ENCODE results near the gene S100A9. TPM values are rescaled to one million over a fixed set of nuclear protein-coding genes. Genes with fewer than 3 reads are reported as not detected.

The S100A9 gene
- total RNA-seq, 1 experiment from 2014 or later: 0.44 TPM

- ATAC-seq (no peak), DNase-seq (ENCODE audit: low read depth, low spot score) (no peak)
- TF ChIP-seq, protein P1, sequence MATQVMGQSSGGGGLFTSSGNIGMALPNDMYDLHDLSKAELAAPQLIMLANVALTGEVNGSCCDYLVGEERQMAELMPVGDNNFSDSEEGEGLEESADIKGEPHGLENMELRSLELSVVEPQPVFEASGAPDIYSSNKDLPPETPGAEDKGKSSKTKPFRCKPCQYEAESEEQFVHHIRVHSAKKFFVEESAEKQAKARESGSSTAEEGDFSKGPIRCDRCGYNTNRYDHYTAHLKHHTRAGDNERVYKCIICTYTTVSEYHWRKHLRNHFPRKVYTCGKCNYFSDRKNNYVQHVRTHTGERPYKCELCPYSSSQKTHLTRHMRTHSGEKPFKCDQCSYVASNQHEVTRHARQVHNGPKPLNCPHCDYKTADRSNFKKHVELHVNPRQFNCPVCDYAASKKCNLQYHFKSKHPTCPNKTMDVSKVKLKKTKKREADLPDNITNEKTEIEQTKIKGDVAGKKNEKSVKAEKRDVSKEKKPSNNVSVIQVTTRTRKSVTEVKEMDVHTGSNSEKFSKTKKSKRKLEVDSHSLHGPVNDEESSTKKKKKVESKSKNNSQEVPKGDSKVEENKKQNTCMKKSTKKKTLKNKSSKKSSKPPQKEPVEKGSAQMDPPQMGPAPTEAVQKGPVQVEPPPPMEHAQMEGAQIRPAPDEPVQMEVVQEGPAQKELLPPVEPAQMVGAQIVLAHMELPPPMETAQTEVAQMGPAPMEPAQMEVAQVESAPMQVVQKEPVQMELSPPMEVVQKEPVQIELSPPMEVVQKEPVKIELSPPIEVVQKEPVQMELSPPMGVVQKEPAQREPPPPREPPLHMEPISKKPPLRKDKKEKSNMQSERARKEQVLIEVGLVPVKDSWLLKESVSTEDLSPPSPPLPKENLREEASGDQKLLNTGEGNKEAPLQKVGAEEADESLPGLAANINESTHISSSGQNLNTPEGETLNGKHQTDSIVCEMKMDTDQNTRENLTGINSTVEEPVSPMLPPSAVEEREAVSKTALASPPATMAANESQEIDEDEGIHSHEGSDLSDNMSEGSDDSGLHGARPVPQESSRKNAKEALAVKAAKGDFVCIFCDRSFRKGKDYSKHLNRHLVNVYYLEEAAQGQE (IDR thresholded peaks at IDR 0.05; ENCODE audit: insufficient read depth in 1 of 2, low read depth in 2 of 2, low read length in 1 of 2): 0 out of 4 replicates have a peak, but pooled peaks of 1 of the 2 experiments have one; percentile 28
- TF ChIP-seq SIN3A (IDR thresholded peaks at IDR 0.05; ENCODE audit: borderline replicate concordance, insufficient read depth, low read depth, low read length): no peak
- POLR2A ChIA-PET: no interaction called here
- Histone ChIP-seq H3K27ac (ENCODE audit: low read length) (no peak overlapping the region), H3K27me3 (ENCODE audit: control insufficient read depth, insufficient read depth, low read length) (peaks cover 4% of the 10 kb centered on the region), H3K4me3 (ENCODE audit: low read depth in 2 of 2, low read length in 2 of 2) (no peak overlapping the region), H3K36me3 (ENCODE audit: control insufficient read depth, insufficient read depth, low read length) (no peaks in the 10 kb centered on the region), H3K4me1 (ENCODE audit: control insufficient read depth, insufficient read depth, low read length) (no peaks in the 10 kb centered on the region), H3K9me3 (ENCODE audit: control insufficient read depth, insufficient read depth, low read depth, low read length) (no peaks in the 10 kb centered on the region)
- no TSS peak for BruUV-seq (replicated peaks)
- CTCF ChIA-PET: interaction anchor here (0.6 to 1.8 kb wide), 4 partner anchors 136 to 196 kb away, joined by 3 to 24 read pairs (median 6); no protein-coding TSS in a partner anchor
- in situ Hi-C loops (cut with HindIII; ENCODE audit: low pct_unique_long_range_greater_than_20kb, low sequenced_read_pairs): loop anchor here (10.0 to 25.0 kb wide), 2 partner anchors 138 to 256 kb away; partner anchors contain the start of genes S100A14 and S100A16
- intact Hi-C loops (cut with micrococcal nuclease; ENCODE audit: unreplicated experiment): no loop called here
Observed at GRCh38 chr1:153356392-153357075, 1.1 kb upstream of the S100A9 start.

- H3K36me3 ChIP-seq (ENCODE audit: control insufficient read depth, insufficient read depth, low read length): no peaks in the 10 kb centered on the region
- CTCF ChIA-PET: interaction anchor here (0.6 to 1.0 kb wide), 3 partner anchors 137 to 195 kb away, joined by 3 to 7 read pairs (median 3); no protein-coding TSS in a partner anchor
- no peaks in the 10 kb centered on the region for H3K9me3 ChIP-seq (ENCODE audit: control insufficient read depth, insufficient read depth, low read depth, low read length)
- DNase-seq (ENCODE audit: low read depth, low spot score) (no peak), ATAC-seq (no peak)
- POLR2A ChIA-PET: no interaction called here
- H3K4me1 ChIP-seq (ENCODE audit: control insufficient read depth, insufficient read depth, low read length): no peaks in the 10 kb centered on the region
- intact Hi-C loops (cut with micrococcal nuclease; ENCODE audit: unreplicated experiment): no loop called here
- TF ChIP-seq CTCF (IDR thresholded peaks at IDR 0.05): no peak
- TF ChIP-seq SIN3A (IDR thresholded peaks at IDR 0.05; ENCODE audit: borderline replicate concordance, insufficient read depth, low read depth, low read length): no peak
- no peak for TF ChIP-seq TCF7L2 (IDR thresholded peaks at IDR 0.05; ENCODE audit: low read depth, low read length)
- H3K27me3 ChIP-seq (ENCODE audit: control insufficient read depth, insufficient read depth, low read length): no peaks in the 10 kb centered on the region; the same call in 1 of the 2 replicates
- in situ Hi-C loops (cut with HindIII; ENCODE audit: low pct_unique_long_range_greater_than_20kb, low sequenced_read_pairs): loop anchor here (10.0 to 25.0 kb wide), 2 partner anchors 138 to 255 kb away; partner anchors contain the start of genes S100A14 and S100A16
- no peak overlapping the region for H3K27ac ChIP-seq (ENCODE audit: low read length)
- no TSS peak for BruUV-seq (replicated peaks)
- no peak overlapping the region for H3K4me3 ChIP-seq (ENCODE audit: low read depth in 2 of 2, low read length in 2 of 2)
Observed at GRCh38 chr1:153357076-153357852, 390 bp upstream of the S100A9 start.

Measured in Panc1 (cell line).